Kidney (tissue), 14 donors: ENCODE results near the gene LIN52. TPM values are rescaled to one million over a fixed set of nuclear protein-coding genes. Genes with fewer than 3 reads are reported as not detected.

ENCODE experiments used
- DNase-seq, 5 donors: peaks; one replicate each; pipeline ENCODE4 v3.0.0-alpha.2; 2013 to 2020
- FAIRE-seq: peaks from 2 replicates; lab custom pipeline; 2012; peaks lifted over from hg19 to GRCh38; lab: Jason Lieb, UNC
- H3K27ac ChIP-seq, 2 donors: one replicate each; pipeline ENCODE4 v1.7.0; 2013; ENCODE audit warnings: low read depth in 2 of 2, low read length in 2 of 2, inconsistent platforms in 1 of 2
- H3K27me3 ChIP-seq: one replicate; pipeline ENCODE4 v1.7.1; 2013; ENCODE audit warnings: low read length, inconsistent platforms; ENCODE audit not compliant: control insufficient read depth, insufficient read depth
- H3K36me3 ChIP-seq, 3 donors: one replicate each; pipeline versions ENCODE4 v1.7.0 to v1.7.1; 2013; ENCODE audit warnings: low read length in 3 of 3, control low read depth in 1 of 3, inconsistent platforms in 1 of 3; ENCODE audit not compliant: insufficient read depth in 3 of 3, control insufficient read depth in 2 of 3
- H3K4me1 ChIP-seq, 3 donors: one replicate each; pipeline versions ENCODE4 v1.7.0 to v1.7.1; 2013; ENCODE audit warnings: low read length in 3 of 3, inconsistent platforms in 1 of 3, low read depth in 1 of 3; ENCODE audit not compliant: control insufficient read depth in 2 of 3, insufficient read depth in 2 of 3
- H3K4me3 ChIP-seq, 3 donors: one replicate each; pipeline versions ENCODE4 v1.7.0 to v1.8.1; 2013; ENCODE audit warnings: low read length in 3 of 3, control low read depth in 1 of 3, inconsistent platforms in 1 of 3
- H3K9ac ChIP-seq, 3 donors: one replicate each; pipeline versions ENCODE4 v1.7.0 to v1.7.1; 2013; ENCODE audit warnings: low read length in 3 of 3, control low read depth in 1 of 3, inconsistent platforms in 1 of 3
- H3K9me3 ChIP-seq, 3 donors: one replicate each; pipeline versions ENCODE4 v1.7.0 to v1.7.1; 2013; ENCODE audit warnings: low read length in 3 of 3, control low read depth in 1 of 3, inconsistent platforms in 1 of 3; ENCODE audit not compliant: control insufficient read depth in 2 of 3, insufficient read depth in 1 of 3
- CTCF ChIP-seq: IDR thresholded peaks from 3 replicates; pipeline ENCODE4 v1.5.1; 2012; ENCODE audit warnings: mild to moderate bottlenecking, moderate library complexity, borderline replicate concordance; ENCODE audit not compliant: insufficient read depth; ENCODE audit errors: extremely low read depth
- intact Hi-C: fragments of 100-400 bp; cut with DNase I; formaldehyde crosslinking; loops from one replicate; pipeline ENCODE4 v1.11.1; 2022
- polyA plus RNA-seq: library from polyadenylated mRNA; stranded (reverse); fragments of 350-450 nt; fragmentation: Illumina TruSeq; extraction: RNeasy Lipid Tissue Mini Kit (QIAGEN cat#74804); gene quantifications from one replicate; pipeline ENCODE4 v1.2.3, GENCODE V29; 2014; ENCODE audit warnings: low read depth, low replicate concordance; ENCODE audit not compliant: insufficient read depth
- total RNA-seq: library from RNA; stranded (reverse); fragmentation: NEBNext Ultra II Directional; extraction: Animal tissue kit (Norgen Biotek cat#: 25700); gene quantifications from one replicate; pipeline ENCODE4 v1.2.1, GENCODE V29; 2021
- donor health status: control.
- donor health status: control.
- donor health status: control.
- donor health status: control.
- donor health status: control.
- donor health status: DM: yes; HTN: yes; CAD: no.
- donor health status: Normal renal cell carcinoma (clear cell type).

Gene LIN52
- total and polyA plus RNA-seq, 2 donors from 2014 or later: 8.5 to 13.3 TPM

- peaks cover 0 to 15% (median 9%) of the 10 kb centered on the region in 3 donors for H3K4me1 ChIP-seq
- FAIRE-seq: no peak
- no peak overlapping the region for H3K9ac ChIP-seq
- no peak overlapping the region for H3K27ac ChIP-seq
- H3K27me3 ChIP-seq: no peaks in the 10 kb centered on the region
- peaks cover 2 to 14% (median 4%) of the 10 kb centered on the region in 3 donors for H3K36me3 ChIP-seq
- no peaks in the 10 kb centered on the region for H3K9me3 ChIP-seq
- TF ChIP-seq CTCF: no peak
- intact Hi-C loops: no loop called here
- H3K4me3 ChIP-seq: no peak overlapping the region
- DNase-seq: peak in 3 of 5 donors; percentile 10 to 30 (median 12)
These were observed 7.4 kb upstream of the LIN52 start for GRCh38 chr14:74077401-74077800.

- Histone ChIP-seq H3K36me3 (no peaks in the 10 kb centered on the region), H3K27me3 (no peaks in the 10 kb centered on the region), H3K27ac (peak overlapping the region; percentile 61 to 64), H3K4me1 (peaks cover 0 to 21% (median 15%) of the 10 kb centered on the region in 3 donors), H3K4me3 (peak overlapping the region in 2 of 3 donors; percentile 28 to 50), H3K9me3 (no peaks in the 10 kb centered on the region), H3K9ac (peak overlapping the region in 2 of 3 donors; percentile 31 to 52)
- intact Hi-C loops: no loop called here
- DNase-seq (peak in 2 of 5 donors; percentile 8 to 9), FAIRE-seq (no peak)
- no peak for TF ChIP-seq CTCF
These were observed 3.8 kb upstream of the LIN52 start for GRCh38 chr14:74080820-74081460.

- Histone ChIP-seq H3K9ac (peak overlapping the region in 1 of 3 donors; percentile 52), H3K27me3 (no peaks in the 10 kb centered on the region), H3K4me1 (peaks cover 0 to 21% (median 15%) of the 10 kb centered on the region in 3 donors), H3K4me3 (peak overlapping the region in 1 of 3 donors; percentile 50), H3K9me3 (no peaks in the 10 kb centered on the region), H3K27ac (peak overlapping the region; percentile 20 to 64), H3K36me3 (no peaks in the 10 kb centered on the region)
- intact Hi-C loops: no loop called here
- FAIRE-seq (no peak), DNase-seq (no peak)
- no peak for TF ChIP-seq CTCF
These were observed 3.3 kb upstream of the LIN52 start for GRCh38 chr14:74081491-74081890.
